Measurements from ENCODE around the gene NTMT1. TPM values are rescaled to one million over a fixed set of nuclear protein-coding genes. Genes with fewer than 3 reads are reported as not detected.

Gene NTMT1
- total and polyA plus RNA-seq, 2 experiments from 2014 or later: 20.8 to 81.4 TPM

DNA sequence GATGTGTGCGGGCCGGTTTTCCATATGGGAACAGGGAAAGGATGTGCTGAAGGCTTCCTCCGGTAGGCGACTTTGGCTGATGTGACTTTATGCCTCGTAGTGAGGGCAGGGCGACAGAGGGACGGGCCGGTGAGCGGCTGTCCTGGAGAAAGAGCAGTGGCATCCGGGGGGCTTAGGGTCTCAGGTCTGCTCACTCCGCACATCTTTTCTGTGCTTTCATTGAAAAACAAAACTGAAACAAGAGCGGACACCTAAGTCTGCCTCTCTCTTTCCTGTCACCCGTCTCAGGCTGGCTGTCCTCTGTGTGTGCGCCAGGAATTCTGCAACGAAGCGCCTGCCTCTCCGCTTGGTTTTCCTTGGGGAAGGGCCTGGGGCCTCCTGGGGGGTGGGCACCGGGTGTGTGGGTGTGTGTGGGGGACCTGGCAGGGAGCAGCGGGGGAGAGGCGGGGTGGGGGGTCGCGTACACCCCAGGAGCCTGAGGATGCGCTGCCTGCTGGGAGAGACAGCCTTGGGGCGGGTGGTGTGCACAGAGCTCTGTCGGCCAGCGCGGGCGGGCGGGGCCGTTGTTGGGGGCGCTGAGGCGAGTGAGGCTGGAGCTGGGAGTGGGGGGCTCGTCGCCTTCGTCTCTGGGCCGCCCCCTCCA, 38.9 kb downstream of the NTMT1 start:
- peak overlapping the region; percentile 42 for H3K4me3 ChIP-seq
- no peaks in the 10 kb centered on the region for H3K36me3 ChIP-seq (replicated peaks; ENCODE audit: insufficient read depth, low read depth)
- peak overlapping the region; percentile 80 for H3K27ac ChIP-seq
- H3K4me2 ChIP-seq: peak overlapping the region; percentile 83
- H4K20me1 ChIP-seq (ENCODE audit: insufficient read depth, poor library complexity, severe bottlenecking): no peaks in the 10 kb centered on the region
- peaks cover 20% of the 10 kb centered on the region for H3K79me2 ChIP-seq
- H3K9me2 ChIP-seq (replicated peaks; ENCODE audit: insufficient read depth): no peaks in the 10 kb centered on the region
- TF ChIP-seq EZH2 (IDR thresholded peaks at IDR 0.05; ENCODE audit: borderline replicate concordance): no peak
- TF ChIP-seq, protein P1, sequence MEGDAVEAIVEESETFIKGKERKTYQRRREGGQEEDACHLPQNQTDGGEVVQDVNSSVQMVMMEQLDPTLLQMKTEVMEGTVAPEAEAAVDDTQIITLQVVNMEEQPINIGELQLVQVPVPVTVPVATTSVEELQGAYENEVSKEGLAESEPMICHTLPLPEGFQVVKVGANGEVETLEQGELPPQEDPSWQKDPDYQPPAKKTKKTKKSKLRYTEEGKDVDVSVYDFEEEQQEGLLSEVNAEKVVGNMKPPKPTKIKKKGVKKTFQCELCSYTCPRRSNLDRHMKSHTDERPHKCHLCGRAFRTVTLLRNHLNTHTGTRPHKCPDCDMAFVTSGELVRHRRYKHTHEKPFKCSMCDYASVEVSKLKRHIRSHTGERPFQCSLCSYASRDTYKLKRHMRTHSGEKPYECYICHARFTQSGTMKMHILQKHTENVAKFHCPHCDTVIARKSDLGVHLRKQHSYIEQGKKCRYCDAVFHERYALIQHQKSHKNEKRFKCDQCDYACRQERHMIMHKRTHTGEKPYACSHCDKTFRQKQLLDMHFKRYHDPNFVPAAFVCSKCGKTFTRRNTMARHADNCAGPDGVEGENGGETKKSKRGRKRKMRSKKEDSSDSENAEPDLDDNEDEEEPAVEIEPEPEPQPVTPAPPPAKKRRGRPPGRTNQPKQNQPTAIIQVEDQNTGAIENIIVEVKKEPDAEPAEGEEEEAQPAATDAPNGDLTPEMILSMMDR (IDR thresholded peaks at IDR 0.05; ENCODE audit: poor library complexity): no peak
- TF ChIP-seq EZH2phosphoT487 (IDR thresholded peaks at IDR 0.05; ENCODE audit: low read depth, severe bottlenecking, unreplicated experiment): no peak
- no peaks in the 10 kb centered on the region for H3K9me3 ChIP-seq (ENCODE audit: low read depth)
- peaks cover 41% of the 10 kb centered on the region for H3K27me3 ChIP-seq
- H3K4me1 ChIP-seq (ENCODE audit: insufficient read depth): peaks cover 12% of the 10 kb centered on the region
- no peak for DNase-seq (ENCODE audit: low spot score)
- 11% methylated on average over 18 of the region's 36 CpGs for WGBS (ENCODE audit: low lambda C conversion rate, missing lambda C conversion rate)
- peak overlapping the region; percentile 49 for H2AFZ ChIP-seq

GRCh38 chr9:129665389-129665775, 39.4 kb downstream of the NTMT1 start, which contains the start of gene PRRX2:
Gene PRRX2, plus strand, starts transcription at chr9:129665647. Its CDS starts 221 bp downstream, at chr9:129665868.
- DNase-seq (ENCODE audit: low spot score): peak; percentile 77
- H3K4me1 ChIP-seq (ENCODE audit: insufficient read depth): peaks cover 12% of the 10 kb centered on the region
- H3K9me2 ChIP-seq (replicated peaks; ENCODE audit: insufficient read depth): no peaks in the 10 kb centered on the region
- peak within 1 kb of the TSS; percentile 83 for H3K4me2 ChIP-seq
- H3K4me3 ChIP-seq: peak within 1 kb of the TSS; percentile 42
- TF ChIP-seq EZH2phosphoT487 (IDR thresholded peaks at IDR 0.05; ENCODE audit: low read depth, severe bottlenecking, unreplicated experiment): peak; percentile 63
- TF ChIP-seq, protein P1 (IDR thresholded peaks at IDR 0.05; ENCODE audit: poor library complexity): no peak
- TF ChIP-seq EZH2 (IDR thresholded peaks at IDR 0.05; ENCODE audit: borderline replicate concordance): no peak
- H4K20me1 ChIP-seq (ENCODE audit: insufficient read depth, poor library complexity, severe bottlenecking): no peaks in the 10 kb centered on the region
- peaks cover 25% of the 10 kb centered on the region for H3K79me2 ChIP-seq
- H3K27ac ChIP-seq: peak within 1 kb of the TSS; percentile 80
- peaks cover 43% of the 10 kb centered on the region for H3K27me3 ChIP-seq
- no CpG with 5 or more reads among the region's 37 CpGs for WGBS (ENCODE audit: low lambda C conversion rate, missing lambda C conversion rate)
- peak within 1 kb of the TSS; percentile 49 for H2AFZ ChIP-seq
- H3K9me3 ChIP-seq (ENCODE audit: low read depth): no peaks in the 10 kb centered on the region
- no peaks in the 10 kb centered on the region for H3K36me3 ChIP-seq (replicated peaks; ENCODE audit: insufficient read depth, low read depth)

GRCh38 chr9:129665814-129666520, 40.0 kb downstream of the NTMT1 start:
- WGBS (ENCODE audit: low lambda C conversion rate, missing lambda C conversion rate): 2% methylated on average over 33 of the region's 88 CpGs
- H3K4me2 ChIP-seq: peak overlapping the region; percentile 83

More at GRCh38 chr9:129665814-129666520, 40.0 kb downstream of the NTMT1 start:
- DNase-seq (ENCODE audit: low spot score): no peak
- Histone ChIP-seq H3K27ac (no peak overlapping the region), H3K9me2 (replicated peaks; ENCODE audit: insufficient read depth) (no peaks in the 10 kb centered on the region), H3K36me3 (replicated peaks; ENCODE audit: insufficient read depth, low read depth) (no peaks in the 10 kb centered on the region), H4K20me1 (ENCODE audit: insufficient read depth, poor library complexity, severe bottlenecking) (no peaks in the 10 kb centered on the region), H2AFZ (no peak overlapping the region), H3K79me2 (peaks cover 25% of the 10 kb centered on the region), H3K4me3 (peak overlapping the region; percentile 42), H3K9me3 (ENCODE audit: low read depth) (no peaks in the 10 kb centered on the region), H3K27me3 (peaks cover 40% of the 10 kb centered on the region), H3K4me1 (ENCODE audit: insufficient read depth) (peaks cover 12% of the 10 kb centered on the region)
- TF ChIP-seq EZH2phosphoT487 (IDR thresholded peaks at IDR 0.05; ENCODE audit: low read depth, severe bottlenecking, unreplicated experiment): no peak
- TF ChIP-seq EZH2 (IDR thresholded peaks at IDR 0.05; ENCODE audit: borderline replicate concordance): no peak
- TF ChIP-seq, protein P1 (IDR thresholded peaks at IDR 0.05; ENCODE audit: poor library complexity): no peak

All from hepatocyte (in vitro differentiated cells).